H1 (cell line): ENCODE measurements around the gene RAP1GDS1. TPM values are rescaled to one million over a fixed set of nuclear protein-coding genes. Genes with fewer than 3 reads are reported as not detected.

Experiments used
- CTCF ChIA-PET: fragments of 300-600 bp; sonication (Branson Sonifier 250); formaldehyde crosslinking; loops from one replicate; lab custom pipeline; 2021; ENCODE audit not compliant: partially characterized antibody; lab: Charles Lee
- POLR2A ChIA-PET: fragments of 300-600 bp; sonication (Branson Sonifier 250); formaldehyde crosslinking; loops from one replicate; lab custom pipeline; 2021; ENCODE audit warnings: inconsistent platforms; ENCODE audit not compliant: partially characterized antibody; lab: Charles Lee
- DNase-seq, 2 experiments: peaks; one replicate each; pipeline versions ENCODE4 v3.0.0 to v3.0.0-alpha.2; 2010 to 2022; ENCODE audit warnings: low spot score in 2 of 2, low read depth in 1 of 2, mixed read lengths in 1 of 2
- FAIRE-seq: peaks from 2 replicates; lab custom pipeline; 2011; peaks lifted over from hg19 to GRCh38; lab: Jason Lieb, UNC
- H2AFZ ChIP-seq: 2 replicates; pipeline ENCODE4 v1.8.1; 2012; ENCODE audit warnings: low read length, inconsistent platforms
- H2AK5ac ChIP-seq: 2 replicates; pipeline ENCODE4 v1.6.1; 2013; ENCODE audit warnings: low read depth, low read length
- H2BK120ac ChIP-seq: replicated peaks from 2 replicates; pipeline ENCODE3; 2013; ENCODE audit warnings: low read depth, low read length, inconsistent platforms
- H2BK12ac ChIP-seq: 2 replicates; pipeline ENCODE4 v1.6.1; 2013; ENCODE audit warnings: low read depth, low read length
- H2BK15ac ChIP-seq: 2 replicates; pipeline ENCODE4 v1.6.1; 2013; ENCODE audit warnings: low read length
- H2BK20ac ChIP-seq: 2 replicates; pipeline ENCODE4 v1.6.1; 2013; ENCODE audit warnings: low read length
- H2BK5ac ChIP-seq: 2 replicates; pipeline ENCODE4 v1.6.1; 2013; ENCODE audit warnings: low read depth, low read length
- H3K14ac ChIP-seq: 2 replicates; pipeline ENCODE4 v1.6.1; 2013; ENCODE audit warnings: inconsistent platforms; ENCODE audit not compliant: insufficient read length
- H3K18ac ChIP-seq: 2 replicates; pipeline ENCODE4 v1.6.1; 2013; ENCODE audit warnings: low read length; ENCODE audit errors: extremely low read depth
- H3K23ac ChIP-seq: 2 replicates; pipeline ENCODE4 v1.6.1; 2013; ENCODE audit warnings: inconsistent platforms; ENCODE audit not compliant: insufficient read length
- H3K23me2 ChIP-seq: 2 replicates; pipeline ENCODE4 v1.6.1; 2013; ENCODE audit warnings: low read depth, low read length
- H3K27ac ChIP-seq: 2 replicates; pipeline ENCODE4 v1.6.1; 2011; ENCODE audit warnings: low read depth, low read length, inconsistent platforms
- H3K27me3 ChIP-seq, 4 experiments: replicated peaks in 1 of 4; 1 replicate in 1 of 4; 2 replicates in 3 of 4; pipeline versions ENCODE4 v1.6.1 to v1.8.1; 2011 to 2013; ENCODE audit warnings: low read length in 3 of 4, mild to moderate bottlenecking in 3 of 4, inconsistent platforms in 2 of 4, mixed read lengths in 2 of 4, moderate library complexity in 1 of 4; ENCODE audit not compliant: control insufficient read depth in 3 of 4, insufficient read depth in 3 of 4; ENCODE audit errors: extremely low read depth in 1 of 4
- H3K36me3 ChIP-seq, 4 experiments: 2 replicates each; pipeline versions ENCODE4 v1.6.1 to v1.8.1; 2011 to 2013; ENCODE audit warnings: mild to moderate bottlenecking in 4 of 4, low read length in 3 of 4, moderate library complexity in 2 of 4, control low read depth in 1 of 4, inconsistent platforms in 1 of 4; ENCODE audit not compliant: insufficient read depth in 4 of 4, control insufficient read depth in 2 of 4
- H3K4ac ChIP-seq: replicated peaks from 2 replicates; pipeline ENCODE3; 2013; ENCODE audit warnings: low read length, low read depth, mixed read lengths, inconsistent platforms; ENCODE audit not compliant: insufficient read length
- H3K4me1 ChIP-seq, 4 experiments: replicated peaks in 1 of 4; 1 replicate in 1 of 4; 2 replicates in 3 of 4; pipeline versions ENCODE4 v1.6.1 to v1.8.1; 2011 to 2013; ENCODE audit warnings: low read length in 3 of 4, inconsistent platforms in 2 of 4, mixed read lengths in 1 of 4; ENCODE audit not compliant: insufficient read depth in 4 of 4, control insufficient read depth in 3 of 4
- H3K4me2 ChIP-seq, 2 experiments: 2 replicates each; pipeline versions ENCODE4 v1.6.1 to v1.8.1; 2011 to 2013; ENCODE audit warnings: low read depth in 2 of 2, low read length in 2 of 2, control low read depth in 1 of 2, inconsistent platforms in 1 of 2, mild to moderate bottlenecking in 1 of 2; ENCODE audit not compliant: insufficient read depth in 1 of 2
- H3K4me3 ChIP-seq, 4 experiments: fragments of 200-600, 300-600 bp in 1 of 4; sonication (generic), shearing (Covaris generic), sonication (Bioruptor Twin) in 1 of 4; 2 replicates each; pipeline versions ENCODE4 v1.5.1 to v1.8.1; 2011 to 2016; ENCODE audit warnings: low read length in 4 of 4, low read depth in 3 of 4, control low read depth in 2 of 4, inconsistent platforms in 2 of 4, mild to moderate bottlenecking in 2 of 4, mixed read lengths in 1 of 4, moderate library complexity in 1 of 4; ENCODE audit not compliant: insufficient read depth in 2 of 4; ENCODE audit errors: extremely low read depth in 1 of 4
- H3K56ac ChIP-seq: replicated peaks from 2 replicates; pipeline ENCODE3; 2013; ENCODE audit warnings: low read depth, mild to moderate bottlenecking, mixed read lengths, low read length, inconsistent platforms; ENCODE audit not compliant: insufficient read length
- H3K79me1 ChIP-seq: 2 replicates; pipeline ENCODE4 v1.6.1; 2013; ENCODE audit warnings: low read depth, low read length, control low read depth
- H3K79me2 ChIP-seq, 2 experiments: 2 replicates each; pipeline versions ENCODE4 v1.6.1 to v1.8.1; 2012 to 2013; ENCODE audit warnings: low read length in 2 of 2, mild to moderate bottlenecking in 2 of 2, inconsistent platforms in 1 of 2; ENCODE audit not compliant: insufficient read depth in 2 of 2, control insufficient read depth in 1 of 2
- H3K9ac ChIP-seq, 4 experiments: replicated peaks in 1 of 4; 1 replicate in 1 of 4; 2 replicates in 3 of 4; pipeline versions ENCODE4 v1.6.1 to v1.8.1; 2011 to 2013; ENCODE audit warnings: low read depth in 3 of 4, low read length in 3 of 4, control low read depth in 2 of 4, mild to moderate bottlenecking in 2 of 4, moderate library complexity in 2 of 4, inconsistent platforms in 1 of 4; ENCODE audit errors: extremely low read depth in 1 of 4
- H3K9me3 ChIP-seq, 2 experiments: 2 replicates each; pipeline versions ENCODE4 v1.6.1 to v1.8.1; 2012 to 2013; ENCODE audit warnings: mild to moderate bottlenecking in 2 of 2, moderate library complexity in 2 of 2, control low read depth in 1 of 2, inconsistent platforms in 1 of 2, low read depth in 1 of 2, low read length in 1 of 2, mixed read lengths in 1 of 2; ENCODE audit not compliant: insufficient read depth in 2 of 2
- H4K20me1 ChIP-seq, 2 experiments: replicated peaks in 1 of 2; 2 replicates each; pipeline versions ENCODE3 to v1.8.1; 2011 to 2013; ENCODE audit warnings: inconsistent platforms in 2 of 2, low read length in 2 of 2, mild to moderate bottlenecking in 1 of 2; ENCODE audit not compliant: insufficient read depth in 2 of 2, control insufficient read depth in 1 of 2
- H4K5ac ChIP-seq: 2 replicates; pipeline ENCODE4 v1.6.1; 2013; ENCODE audit warnings: low read length, low read depth, mixed read lengths, inconsistent platforms; ENCODE audit not compliant: insufficient read length
- H4K8ac ChIP-seq: 2 replicates; pipeline ENCODE4 v1.8.0; 2013; ENCODE audit warnings: mild to moderate bottlenecking, moderate library complexity, low read length, inconsistent platforms; ENCODE audit not compliant: insufficient read depth; ENCODE audit errors: extremely low read depth
- H4K91ac ChIP-seq: replicated peaks from 2 replicates; pipeline ENCODE3; 2013; ENCODE audit warnings: low read length, mixed read lengths, inconsistent platforms; ENCODE audit not compliant: insufficient read length
- BCL11A ChIP-seq, 2 experiments: IDR thresholded peaks; one replicate each; pipeline ENCODE4 v1.6.1; 2011; ENCODE audit warnings: low read depth in 2 of 2, low read length in 2 of 2, mild to moderate bottlenecking in 2 of 2
- BRCA1 ChIP-seq: IDR thresholded peaks from 2 replicates; pipeline ENCODE4 v1.6.1; 2012; ENCODE audit warnings: low read depth, low read length, improper control_type of control experiment
- CHD1 ChIP-seq: IDR thresholded peaks from 2 replicates; pipeline ENCODE4 v1.6.1; 2012; ENCODE audit warnings: low read depth, low read length, improper control_type of control experiment
- EP300 ChIP-seq, 2 experiments: IDR thresholded peaks; 1 replicate in 1 of 2; 2 replicates in 1 of 2; pipeline ENCODE4 v1.6.1; 2011 to 2012; ENCODE audit warnings: low read depth in 2 of 2, low read length in 2 of 2, mild to moderate bottlenecking in 2 of 2, borderline replicate concordance in 1 of 2, inconsistent platforms in 1 of 2, moderate library complexity in 1 of 2
- GTF2F1 ChIP-seq: IDR thresholded peaks from 2 replicates; pipeline ENCODE4 v1.6.1; 2012; ENCODE audit warnings: low read depth, low read length, improper control_type of control experiment, borderline replicate concordance
- KDM5A ChIP-seq: fragments of 200-600 bp; IDR thresholded peaks from 2 replicates; pipeline ENCODE4 v1.7.1; 2012; ENCODE audit warnings: mild to moderate bottlenecking, low read length, inconsistent platforms, mixed read lengths
- MAFK ChIP-seq: IDR thresholded peaks from 2 replicates; pipeline ENCODE4 v1.6.1; 2012; ENCODE audit warnings: low read depth, mild to moderate bottlenecking, improper control_type of control experiment, low read length
- MAX ChIP-seq: IDR thresholded peaks from 2 replicates; pipeline ENCODE4 v1.6.1; 2012; ENCODE audit warnings: inconsistent platforms
- RBBP5 ChIP-seq: IDR thresholded peaks from 2 replicates; pipeline ENCODE4 v1.7.1; 2012; ENCODE audit warnings: low read depth, mild to moderate bottlenecking, inconsistent platforms, low read length, moderate library complexity, borderline replicate concordance
- SIRT6 ChIP-seq: IDR thresholded peaks from one replicate; pipeline ENCODE4 v1.7.1; 2012; ENCODE audit warnings: low read length, inconsistent platforms
- TAF1 ChIP-seq: IDR thresholded peaks from 2 replicates; pipeline ENCODE4 v1.6.1; 2011; ENCODE audit warnings: mild to moderate bottlenecking, low read depth, low read length
- YY1 ChIP-seq: IDR thresholded peaks from 2 replicates; pipeline ENCODE4 v1.6.1; 2011; ENCODE audit warnings: low read depth, mild to moderate bottlenecking, low read length
- WGBS, 2 experiments: shearing (Covaris generic) in 1 of 2; methylation state at CpG; one replicate each; pipeline versions ENCODE4 v1.1.6 to v1.1.7; 2013 to 2015; ENCODE audit warnings: low lambda C conversion rate in 2 of 2, mixed read lengths in 2 of 2, inconsistent platforms in 1 of 2, low coverage in 1 of 2, missing lambda C conversion rate in 1 of 2; ENCODE audit not compliant: insufficient replicate concordance in 2 of 2, insufficient coverage in 1 of 2, insufficient read length in 1 of 2; ENCODE audit errors: extremely low coverage in 1 of 2, missing lambda C conversion rate in 1 of 2; 5-methylcytosine and 5-hydroxymethylcytosine counted together
- polyA plus RNA-seq, 7 experiments: library from polyadenylated mRNA; depleted of rRNA in 3 of 7; stranded (reverse) in 5 of 7; unstranded in 2 of 7; fragments of >200 nt in 5 of 7; fragments of 200-250 nt in 2 of 7; gene quantifications; 1 replicate in 5 of 7; 2 replicates in 1 of 7; 4 replicates in 1 of 7; pipeline versions ENCODE4 v1.2.1 to v1.2.3, GENCODE V29; 2011 to 2013; ENCODE audit warnings: missing spikeins in 2 of 7, mixed read lengths in 2 of 7
- total RNA-seq: library from RNA; stranded (reverse); fragmentation: NEBNext Ultra II Directional; extraction: Animal tissue kit (Norgen Biotek cat#: 25700); gene quantifications from 2 replicates; pipeline ENCODE4 v1.2.1, GENCODE V29; 2021
- TF ChIP-seq, protein P1 (sequence below): IDR thresholded peaks from 2 replicates; pipeline ENCODE4 v1.6.1; 2012; ENCODE audit warnings: low read length, inconsistent platforms

RAP1GDS1 gene
- total and polyA plus RNA-seq, 2 of the 8 experiments (the other 6 are each of a cell fraction or from before 2014, with no cell fraction given): 12.8 to 31.9 TPM

DNA sequence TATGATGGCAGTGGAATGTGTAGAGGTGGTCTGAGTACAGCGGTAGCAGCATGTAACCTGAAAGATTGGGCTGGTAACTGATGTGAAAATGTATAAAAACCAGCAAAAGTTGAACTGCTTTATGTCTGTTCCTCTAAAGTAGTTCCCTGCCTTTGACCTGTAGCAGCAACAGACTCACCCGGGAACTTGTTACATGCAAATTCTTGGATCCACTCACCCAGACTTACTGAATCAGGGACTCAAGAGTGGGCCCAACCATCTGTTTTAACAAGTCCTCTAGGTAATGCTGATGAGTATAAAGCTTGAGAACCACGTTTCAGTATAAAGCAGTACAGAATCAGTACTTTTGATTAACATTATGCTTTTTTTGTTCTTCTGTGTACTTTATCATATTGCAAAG is 84.7 kb downstream of the RAP1GDS1 start:
- Histone ChIP-seq H4K8ac (no peak overlapping the region), H3K79me2 (no peaks in the 10 kb centered on the region), H2BK15ac (no peak overlapping the region), H4K5ac (no peak overlapping the region), H4K91ac (no peak overlapping the region), H3K23ac (no peak overlapping the region), H3K4me1 (no peaks in the 10 kb centered on the region), H3K23me2 (no peaks in the 10 kb centered on the region), H2AK5ac (no peak overlapping the region), H2BK20ac (no peak overlapping the region), H3K9ac (no peak overlapping the region), H3K36me3 (peaks cover 0 to 5% (median 0%) of the 10 kb centered on the region in 4 experiments; a peak in 1 of 8 replicates), H2BK120ac (no peak overlapping the region), H3K18ac (no peak overlapping the region), H2BK12ac (no peak overlapping the region), H3K4ac (no peak overlapping the region), H3K14ac (no peak overlapping the region), H3K27ac (no peak overlapping the region), H2BK5ac (no peak overlapping the region), H3K56ac (no peak overlapping the region), H3K79me1 (no peaks in the 10 kb centered on the region), H3K4me3 (no peak overlapping the region), H4K20me1 (no peaks in the 10 kb centered on the region), H2AFZ (no peak overlapping the region), H3K9me3 (no peaks in the 10 kb centered on the region), H3K27me3 (no peaks in the 10 kb centered on the region), H3K4me2 (no peak overlapping the region)
- ChIA-PET CTCF (no interaction called here), POLR2A (no interaction called here)
- DNase-seq: no peak
- WGBS, 2 experiments: 83% methylated on average over 3 of the region's 3 CpGs; no CpG with 5 or more reads in 1 of the 2 experiments
- FAIRE-seq: no peak
- TF ChIP-seq EP300 (IDR thresholded peaks at IDR 0.05; ENCODE audit: borderline replicate concordance in 1 of 2, low read depth in 2 of 2, low read length in 2 of 2) (no peak), RBBP5 (no peak), MAFK (no peak), SIRT6 (no peak), YY1 (no peak), BRCA1 (no peak), CHD1 (no peak), TAF1 (no peak), MAX (no peak), GTF2F1 (no peak), BCL11A (IDR thresholded peaks at IDR 0.05; ENCODE audit: low read depth in 2 of 2, low read length in 2 of 2) (no peak), KDM5A (no peak)
- TF ChIP-seq, protein P1, sequence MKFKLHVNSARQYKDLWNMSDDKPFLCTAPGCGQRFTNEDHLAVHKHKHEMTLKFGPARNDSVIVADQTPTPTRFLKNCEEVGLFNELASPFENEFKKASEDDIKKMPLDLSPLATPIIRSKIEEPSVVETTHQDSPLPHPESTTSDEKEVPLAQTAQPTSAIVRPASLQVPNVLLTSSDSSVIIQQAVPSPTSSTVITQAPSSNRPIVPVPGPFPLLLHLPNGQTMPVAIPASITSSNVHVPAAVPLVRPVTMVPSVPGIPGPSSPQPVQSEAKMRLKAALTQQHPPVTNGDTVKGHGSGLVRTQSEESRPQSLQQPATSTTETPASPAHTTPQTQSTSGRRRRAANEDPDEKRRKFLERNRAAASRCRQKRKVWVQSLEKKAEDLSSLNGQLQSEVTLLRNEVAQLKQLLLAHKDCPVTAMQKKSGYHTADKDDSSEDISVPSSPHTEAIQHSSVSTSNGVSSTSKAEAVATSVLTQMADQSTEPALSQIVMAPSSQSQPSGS: no peak
